Stimulated activated naive CD4-positive, alpha-beta T cell treated with Interleukin-2 at 50 U/mL for 16 hours (primary cell): ENCODE measurements around the gene SLC37A1.
A peak's percentile ranks its signal among the peaks of the same experiment; 100 is the strongest.

ENCODE experiments used
- DNase-seq: peaks from one replicate; lab custom pipeline; 2025; lab: John Stamatoyannopoulos, UW

SLC37A1 gene

GRCh38 chr21:42507418-42507817 is 6.2 kb upstream of the SLC37A1 start:
- no peak for DNase-seq

GRCh38 chr21:42508371-42508770 is 5.3 kb upstream of the SLC37A1 start:
- no peak for DNase-seq

GRCh38 chr21:42509244-42509643 is 4.4 kb upstream of the SLC37A1 start:
- DNase-seq: no peak

GRCh38 chr21:42512346-42513034 is 1.2 kb upstream of the SLC37A1 start:
- no peak for DNase-seq

- DNase-seq: peak; percentile 67
These were observed 582 bp downstream of the SLC37A1 start for GRCh38 chr21:42513985-42514882.

- no peak for DNase-seq
These were observed 1.2 kb downstream of the SLC37A1 start for GRCh38 chr21:42514883-42515228.

GRCh38 chr21:42515708-42516502 is 2.3 kb downstream of the SLC37A1 start:
- DNase-seq: no peak

- no peak for DNase-seq
These were observed 4.6 kb downstream of the SLC37A1 start for GRCh38 chr21:42518215-42518614.

GRCh38 chr21:42518626-42519025 is 5.0 kb downstream of the SLC37A1 start:
- no peak for DNase-seq

- no peak for DNase-seq
These were observed 7.1 kb downstream of the SLC37A1 start for GRCh38 chr21:42520628-42521253.

- DNase-seq: no peak
These were observed 7.7 kb downstream of the SLC37A1 start for GRCh38 chr21:42521384-42521783.

- no peak for DNase-seq
These were observed 8.2 kb downstream of the SLC37A1 start for GRCh38 chr21:42521805-42522204.

GRCh38 chr21:42522271-42522670 is 8.6 kb downstream of the SLC37A1 start:
- no peak for DNase-seq

- DNase-seq: no peak
These were observed 9.1 kb downstream of the SLC37A1 start for GRCh38 chr21:42522771-42523170.

- DNase-seq: no peak
These were observed 9.6 kb downstream of the SLC37A1 start for GRCh38 chr21:42523211-42523610.

- no peak for DNase-seq
These were observed 10.3 kb downstream of the SLC37A1 start for GRCh38 chr21:42523941-42524340.

GRCh38 chr21:42524341-42525028 is 10.8 kb downstream of the SLC37A1 start:
- no peak for DNase-seq

- no peak for DNase-seq
These were observed 11.5 kb downstream of the SLC37A1 start for GRCh38 chr21:42525029-42525581.

GRCh38 chr21:42525676-42526378 is 12.2 kb downstream of the SLC37A1 start:
- DNase-seq: no peak

- no peak for DNase-seq
These were observed 12.7 kb downstream of the SLC37A1 start for GRCh38 chr21:42526379-42526727.

GRCh38 chr21:42527127-42527488 is 13.5 kb downstream of the SLC37A1 start:
- DNase-seq: no peak
